C4-2B (cell line): ENCODE data around the gene FGL2.

Experiments
- CTCF ChIP-seq: fragments of 450-650 bp; conservative IDR thresholded peaks from 2 replicates; pipeline ENCODE4 v1.5.1; 2017; ENCODE audit warnings: mild to moderate bottlenecking
- ZFX ChIP-seq: fragments of 450-650 bp; IDR thresholded peaks from 2 replicates; pipeline ENCODE4 v1.6.1; 2017

GRCh38 chr7:77182261-77182660, 17.4 kb downstream of the FGL2 start:
- TF ChIP-seq CTCF, result no peak
- TF ChIP-seq ZFX, result no peak
